HG03064 (cell line): ENCODE results near the gene SLF2.
"Not testable (repeated sequence)": the region's sequence is repeated elsewhere in the genome, so short reads cannot be mapped to it uniquely, and the experiment has no call there.

Experiments used
- ATAC-seq: cut with Tn5 transposase; IDR thresholded peaks from one replicate; pipeline ENCODE4 v1.9.1; 2021; ENCODE audit warnings: low read depth; ENCODE audit not compliant: unreplicated experiment

The SLF2 gene

GRCh38 chr10:100877461-100877850 is 35.3 kb upstream of the SLF2 start:
- ATAC-seq, result no peak

- no peak for ATAC-seq
Observed at GRCh38 chr10:100878291-100878910, 34.4 kb upstream of the SLF2 start.

GRCh38 chr10:100879741-100880360 is 32.9 kb upstream of the SLF2 start:
- ATAC-seq, result no peak

GRCh38 chr10:100881556-100882213 is 31.1 kb upstream of the SLF2 start:
- no peak for ATAC-seq

GRCh38 chr10:100882252-100882651 is 30.5 kb upstream of the SLF2 start:
- no peak for ATAC-seq

DNA sequence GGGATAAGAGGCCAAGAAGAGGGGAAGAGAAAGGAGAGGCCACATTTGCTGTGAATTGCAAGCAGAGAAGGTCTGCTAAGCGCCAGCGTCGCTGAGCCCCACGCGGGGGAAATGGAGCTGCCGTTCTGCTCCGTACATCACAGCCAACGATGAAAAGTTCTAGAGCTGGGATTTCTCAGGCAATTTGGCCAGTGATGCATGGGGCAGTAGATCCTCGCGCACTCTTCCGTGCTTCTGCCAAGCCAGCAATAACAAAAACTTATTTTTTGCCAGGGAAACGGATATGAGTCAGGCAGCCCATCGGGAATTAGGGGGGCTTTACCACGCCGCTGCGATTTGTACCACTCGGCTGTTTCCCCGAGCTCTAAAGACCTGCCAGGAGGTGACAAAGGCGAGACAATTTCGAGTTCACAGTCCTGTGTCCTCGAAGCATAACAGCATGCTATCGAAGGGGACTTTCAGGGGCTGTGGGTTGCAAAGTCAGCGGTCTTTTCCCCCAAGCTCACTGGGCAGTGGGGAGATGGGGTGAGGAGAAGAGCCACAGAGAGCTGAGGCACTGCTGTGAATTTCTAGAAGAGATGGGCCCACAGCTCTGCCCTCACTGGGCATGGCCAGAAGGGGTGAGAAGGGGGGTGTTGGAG is 30.0 kb upstream of the SLF2 start:
- no peak for ATAC-seq

- ATAC-seq, result no peak
Observed at GRCh38 chr10:100883312-100883821, 29.4 kb upstream of the SLF2 start.

DNA sequence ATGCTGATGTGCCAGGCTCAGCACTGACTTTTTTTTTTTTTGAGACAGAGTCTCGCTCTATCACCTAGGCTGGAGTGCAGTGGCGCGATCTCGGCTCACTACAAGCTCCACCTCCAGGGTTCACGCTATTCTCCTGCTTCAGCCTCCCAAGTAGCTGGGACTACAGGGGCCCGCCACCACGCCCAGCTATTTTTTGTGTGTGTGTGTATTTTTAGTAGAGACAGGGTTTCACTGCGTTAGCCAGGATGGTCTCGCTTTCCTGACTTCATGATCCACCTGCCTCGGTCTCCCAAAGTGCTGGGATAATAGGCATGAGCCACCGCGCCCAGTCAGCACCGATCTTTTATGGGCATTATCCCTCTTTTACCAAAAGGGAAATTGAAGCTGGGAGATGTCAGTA is 27.2 kb upstream of the SLF2 start:
- ATAC-seq, result not testable (repeated sequence)

DNA sequence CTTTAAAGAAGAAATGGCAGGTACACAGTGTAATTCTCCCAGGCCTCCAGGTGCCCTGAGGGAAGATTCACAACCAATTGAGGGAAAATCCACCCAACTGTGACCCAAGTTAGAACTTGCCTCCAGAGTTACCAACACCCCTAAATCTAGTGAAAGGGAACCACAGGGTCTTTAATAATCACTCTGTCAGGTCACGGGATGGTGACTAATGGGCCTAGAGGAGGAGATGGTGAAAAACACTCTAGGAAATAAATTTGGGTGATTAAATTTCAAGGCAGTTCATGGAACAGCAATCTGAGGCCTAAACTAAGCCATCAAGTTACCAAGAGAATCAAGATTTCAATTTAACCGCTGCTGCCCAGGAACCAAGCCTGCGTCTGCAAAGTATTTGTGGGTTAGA is 26.7 kb upstream of the SLF2 start:
- ATAC-seq, result no peak

- no peak for ATAC-seq
Observed at GRCh38 chr10:100886521-100886920, 26.2 kb upstream of the SLF2 start.

GRCh38 chr10:100886963-100887362 is 25.8 kb upstream of the SLF2 start:
- no peak for ATAC-seq

DNA sequence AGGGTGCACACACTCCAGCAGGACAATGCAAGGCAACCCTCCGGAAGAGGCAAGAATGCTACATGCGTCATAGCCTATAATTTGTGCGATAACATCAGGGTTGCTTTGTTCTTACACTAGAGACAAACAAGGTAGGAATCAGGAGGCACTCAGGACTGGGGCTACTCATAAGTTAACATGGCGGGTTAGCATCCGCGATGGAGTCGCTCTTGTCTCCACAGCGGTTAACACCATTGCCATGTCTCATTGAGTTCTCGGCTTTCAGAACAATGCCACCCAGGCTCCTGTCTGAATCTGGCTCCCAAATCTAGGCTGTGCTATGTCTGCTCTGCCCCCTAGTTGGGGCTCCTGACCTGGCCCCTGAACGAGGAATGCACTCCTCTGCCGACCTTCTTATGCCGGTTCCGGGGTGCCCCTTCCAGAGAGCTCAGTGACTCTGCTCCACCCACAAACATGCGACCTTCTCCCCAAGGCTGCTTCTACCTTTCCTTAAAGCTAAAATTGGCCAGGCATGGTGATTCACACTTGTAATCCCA is 24.9 kb upstream of the SLF2 start:
- ATAC-seq, result no peak

DNA sequence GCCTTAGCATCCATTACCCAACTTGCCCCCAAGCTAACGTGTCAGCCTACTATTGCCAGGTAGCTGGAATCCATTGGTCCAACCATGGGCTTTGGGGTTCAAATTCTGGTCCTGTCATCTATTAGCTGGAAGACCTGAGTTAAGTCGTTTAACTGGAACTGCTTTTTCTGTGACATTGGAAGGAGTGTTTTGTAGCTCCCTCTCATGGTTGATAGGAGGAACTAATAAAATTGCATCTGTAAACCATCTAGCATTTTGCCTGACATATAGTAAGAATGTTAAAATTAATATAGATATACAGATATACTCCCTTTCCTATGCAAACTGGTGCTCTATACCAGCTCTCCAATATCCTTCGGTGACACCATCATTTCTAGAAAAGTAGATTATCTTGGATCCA is 23.8 kb upstream of the SLF2 start:
- no peak for ATAC-seq

DNA sequence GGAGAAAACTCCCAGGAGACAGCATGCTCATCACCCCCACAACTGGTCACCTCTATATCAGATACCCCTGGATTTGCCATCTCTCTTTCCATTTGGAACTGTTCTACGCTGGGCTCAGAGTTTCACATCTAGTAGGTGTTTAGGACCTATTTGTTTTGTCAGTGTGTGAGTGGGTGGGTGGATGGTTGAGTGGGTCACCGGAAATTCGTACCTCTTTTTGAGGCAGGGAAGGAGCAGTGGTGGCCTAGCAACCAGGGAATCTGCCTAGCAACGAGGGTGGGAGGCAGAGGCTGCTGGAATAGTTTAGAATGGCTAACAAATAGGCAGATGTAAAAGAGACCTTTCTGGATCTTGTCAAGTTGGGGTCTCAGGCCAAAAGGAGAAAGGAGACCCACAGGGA is 23.2 kb upstream of the SLF2 start:
- no peak for ATAC-seq

- ATAC-seq, result no peak
Observed at GRCh38 chr10:100890141-100890672, 22.6 kb upstream of the SLF2 start.

- ATAC-seq, result no peak
Observed at GRCh38 chr10:100890673-100891317, 22.0 kb upstream of the SLF2 start.

DNA sequence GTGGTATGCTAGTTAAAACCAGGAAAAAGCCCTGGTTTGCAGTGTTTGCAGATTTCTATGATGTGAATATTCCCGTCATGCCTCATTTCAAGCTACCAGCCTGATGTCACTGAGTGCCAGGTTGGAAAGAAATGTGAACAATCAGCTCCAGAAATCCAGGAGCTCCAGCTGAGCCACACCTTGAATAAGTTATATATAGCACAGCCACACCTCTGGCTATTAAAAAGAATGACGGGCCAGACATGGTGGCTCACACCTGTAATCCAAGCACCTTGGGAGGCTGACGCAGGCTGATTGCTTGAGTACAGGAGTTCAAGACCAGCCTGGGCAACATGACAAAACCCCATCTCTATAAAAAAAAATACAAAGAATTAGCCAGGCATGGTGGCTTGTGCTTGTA is 18.7 kb upstream of the SLF2 start:
- ATAC-seq, result no peak

DNA sequence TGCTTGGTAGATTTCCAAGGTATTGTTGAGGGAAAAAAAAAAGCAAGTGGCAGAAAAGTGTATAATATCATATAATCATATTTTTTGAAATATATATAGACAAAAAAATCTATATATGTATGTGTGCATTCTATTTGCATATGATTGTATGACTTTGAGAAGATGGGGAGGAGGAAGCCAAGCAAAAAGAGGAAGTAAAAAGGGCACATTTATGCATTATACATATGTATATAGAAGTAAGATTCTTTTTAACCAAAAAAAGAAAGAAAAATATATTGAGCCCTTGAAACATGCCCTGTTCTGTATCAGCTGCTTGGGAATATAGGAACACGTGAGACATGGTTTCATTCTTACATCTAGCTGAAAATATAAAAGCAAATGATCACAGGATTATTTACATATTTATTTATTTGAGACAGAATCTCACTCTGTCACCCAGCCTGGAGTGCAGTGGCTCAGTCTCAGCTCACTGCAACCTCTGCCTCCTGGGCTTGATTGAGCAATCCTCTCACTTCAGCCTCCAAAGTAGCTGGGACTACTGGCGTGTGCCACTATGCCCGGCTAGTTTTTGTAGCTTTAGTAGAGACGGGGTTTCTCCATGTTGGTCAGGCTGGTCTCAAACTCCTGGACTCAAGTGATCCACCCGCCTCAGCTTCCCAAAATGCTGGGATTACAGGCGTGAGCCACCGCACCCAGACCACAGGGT is 18.0 kb upstream of the SLF2 start:
- ATAC-seq, result no peak

DNA sequence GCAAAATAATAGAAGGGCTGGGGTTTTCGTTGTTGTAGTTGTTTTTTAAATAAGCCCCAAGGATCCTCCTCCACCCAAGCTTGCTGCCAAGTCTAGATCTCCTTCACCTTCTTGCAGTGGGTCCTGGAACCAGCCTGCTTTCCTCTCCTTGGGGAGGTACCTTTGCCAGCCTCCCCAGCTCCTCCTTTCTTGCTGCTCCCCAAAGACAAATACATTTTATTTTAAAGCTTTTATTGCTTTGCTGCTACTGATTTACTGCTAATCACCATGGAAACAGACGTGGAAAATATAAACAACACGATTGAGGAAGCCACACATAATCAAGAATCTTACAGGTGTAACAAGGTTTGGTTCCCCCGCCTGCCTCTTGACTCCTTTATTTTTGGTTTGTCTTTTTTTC is 17.4 kb upstream of the SLF2 start:
- ATAC-seq, result no peak

GRCh38 chr10:100895896-100896295 is 16.9 kb upstream of the SLF2 start:
- no peak for ATAC-seq
